Measurements from ENCODE around the gene IL1B. TPM values are rescaled to one million over a fixed set of nuclear protein-coding genes. Genes with fewer than 3 reads are reported as not detected.

Gene IL1B
- total RNA-seq, 1 experiment from 2014 or later: not detected

- Histone ChIP-seq H3K4me1 (ENCODE audit: control insufficient read depth, insufficient read depth, low read length) (no peaks in the 10 kb centered on the region), H3K27me3 (ENCODE audit: control insufficient read depth, insufficient read depth, low read length) (no peaks in the 10 kb centered on the region), H3K9me3 (ENCODE audit: control insufficient read depth, insufficient read depth, low read depth, low read length) (no peaks in the 10 kb centered on the region), H3K36me3 (ENCODE audit: control insufficient read depth, insufficient read depth, low read length) (no peaks in the 10 kb centered on the region), H3K27ac (ENCODE audit: low read length) (no peak overlapping the region; the same call in 1 of the 2 replicates), H3K4me3 (ENCODE audit: low read depth in 2 of 2, low read length in 2 of 2) (no peak overlapping the region)
- no TSS peak for BruUV-seq (replicated peaks)
- ChIA-PET POLR2A (no interaction called here), CTCF (no interaction called here)
- TF ChIP-seq TCF7L2 (IDR thresholded peaks at IDR 0.05; ENCODE audit: low read depth, low read length) (no peak), CTCF (IDR thresholded peaks at IDR 0.05) (no peak), REST (IDR thresholded peaks at IDR 0.05; ENCODE audit: insufficient read depth in 1 of 2, low read depth in 2 of 2, low read length in 1 of 2) (no peak), SIN3A (IDR thresholded peaks at IDR 0.05; ENCODE audit: borderline replicate concordance, insufficient read depth, low read depth, low read length) (no peak), POLR2AphosphoS5 (IDR thresholded peaks at IDR 0.05; ENCODE audit: low read depth, low read length) (no peak)
- DNase-seq (ENCODE audit: low read depth, low spot score) (no peak), ATAC-seq (no peak)
- in situ Hi-C loops (cut with HindIII; ENCODE audit: low pct_unique_long_range_greater_than_20kb, low sequenced_read_pairs): no loop called here
- intact Hi-C loops (cut with micrococcal nuclease; ENCODE audit: unreplicated experiment): no loop called here
Observed at GRCh38 chr2:112793449-112793978, 43.1 kb downstream of the IL1B start.

GRCh38 chr2:112792419-112792818 lies 44.2 kb downstream of the IL1B start:
- no peaks in the 10 kb centered on the region for H3K9me3 ChIP-seq (ENCODE audit: control insufficient read depth, insufficient read depth, low read depth, low read length)
- no peaks in the 10 kb centered on the region for H3K27me3 ChIP-seq (ENCODE audit: control insufficient read depth, insufficient read depth, low read length)
- no peaks in the 10 kb centered on the region for H3K4me1 ChIP-seq (ENCODE audit: control insufficient read depth, insufficient read depth, low read length)
- in situ Hi-C loops (cut with HindIII; ENCODE audit: low pct_unique_long_range_greater_than_20kb, low sequenced_read_pairs) (no loop called here), intact Hi-C loops (cut with micrococcal nuclease; ENCODE audit: unreplicated experiment) (no loop called here)
- no peak for ATAC-seq
- no peak overlapping the region for H3K27ac ChIP-seq (ENCODE audit: low read length)
- no TSS peak for BruUV-seq (replicated peaks)
- H3K36me3 ChIP-seq (ENCODE audit: control insufficient read depth, insufficient read depth, low read length): no peaks in the 10 kb centered on the region
- H3K4me3 ChIP-seq (ENCODE audit: low read depth in 2 of 2, low read length in 2 of 2): no peak overlapping the region
- DNase-seq (ENCODE audit: low read depth, low spot score): no peak
- CTCF ChIA-PET: no interaction called here
- TF ChIP-seq POLR2AphosphoS5 (IDR thresholded peaks at IDR 0.05; ENCODE audit: low read depth, low read length) (no peak), CTCF (IDR thresholded peaks at IDR 0.05) (no peak), TCF7L2 (IDR thresholded peaks at IDR 0.05; ENCODE audit: low read depth, low read length) (no peak), REST (IDR thresholded peaks at IDR 0.05; ENCODE audit: insufficient read depth in 1 of 2, low read depth in 2 of 2, low read length in 1 of 2) (no peak), SIN3A (IDR thresholded peaks at IDR 0.05; ENCODE audit: borderline replicate concordance, insufficient read depth, low read depth, low read length) (no peak)
- POLR2A ChIA-PET: no interaction called here
